GM11168 (cell line): ENCODE results near the gene MISP3.

ENCODE experiments used
- in situ Hi-C: fragments of 300-500 bp; cut with MboI; formaldehyde crosslinking; loops from one replicate; pipeline ENCODE4 v1.12.0; 2022; ENCODE audit warnings: low sequenced_read_pairs; ENCODE audit not compliant: unreplicated experiment

MISP3 gene

DNA sequence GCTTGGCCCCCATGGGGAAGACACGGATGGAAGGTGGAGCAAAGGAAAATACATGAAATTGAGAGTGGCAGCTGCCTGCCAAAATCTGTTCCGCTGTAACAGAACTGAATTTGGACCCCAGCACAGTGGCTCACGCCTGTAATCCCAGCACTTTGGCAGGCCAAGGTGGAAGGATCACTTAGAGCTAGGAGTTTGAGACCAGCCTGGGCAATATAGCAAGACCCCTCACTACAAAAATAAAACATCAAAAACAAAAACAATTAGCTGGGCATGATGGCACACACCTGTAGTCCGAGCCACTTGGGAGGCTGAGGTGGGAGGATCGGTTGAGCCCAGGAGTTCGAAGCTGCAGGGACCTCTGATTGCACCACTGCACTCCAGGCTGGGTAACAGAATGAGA is 20.1 kb upstream of the MISP3 start:
- in situ Hi-C loops = loop anchor here (10.0 kb wide), 1 partner anchor 278 kb away; the partner anchor contains the start of gene C19orf53

DNA sequence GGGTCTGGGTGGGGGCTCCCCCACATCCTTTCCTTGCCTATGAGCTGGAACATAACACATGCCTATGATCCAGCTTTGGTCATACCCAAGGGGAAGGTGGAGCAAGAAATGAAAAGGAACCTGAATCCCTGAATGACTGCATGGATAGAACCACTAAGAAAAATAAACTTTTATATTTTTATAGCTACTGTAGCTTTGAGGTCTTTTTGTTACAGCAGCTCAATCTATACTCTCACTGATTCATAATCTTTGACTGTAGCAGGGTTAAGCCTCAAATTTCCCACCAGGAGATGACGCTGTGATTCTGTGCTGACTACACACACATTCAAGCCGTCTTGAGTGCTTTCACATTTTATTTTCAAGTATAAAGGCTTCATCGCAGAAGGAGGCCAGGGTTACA is 19.6 kb upstream of the MISP3 start:
- in situ Hi-C loops = loop anchor here (10.0 kb wide), 1 partner anchor 278 kb away; the partner anchor contains the start of gene C19orf53

DNA sequence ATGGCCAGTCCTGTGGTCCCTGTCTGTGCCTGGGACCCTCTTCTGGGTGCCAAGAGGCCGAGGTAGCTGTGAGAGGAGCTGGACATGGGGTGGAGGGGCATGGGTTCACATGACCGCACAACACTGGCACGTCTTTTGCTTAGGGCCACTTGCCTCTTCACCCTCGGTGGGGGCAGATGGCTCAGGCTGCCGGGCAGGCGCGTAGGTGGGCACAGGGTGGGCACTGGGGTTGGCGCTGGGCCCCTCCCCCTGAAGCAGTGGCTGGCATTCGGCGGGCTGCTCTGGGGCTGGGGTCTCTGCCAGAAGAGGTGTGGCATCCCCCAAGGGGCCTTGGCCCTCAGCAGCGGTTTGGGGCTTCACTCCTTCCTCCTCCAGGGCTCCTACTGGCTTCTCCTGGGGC is 19.1 kb upstream of the MISP3 start:
- in situ Hi-C loops = loop anchor here (10.0 kb wide), 1 partner anchor 279 kb away; the partner anchor contains the start of gene C19orf53

DNA sequence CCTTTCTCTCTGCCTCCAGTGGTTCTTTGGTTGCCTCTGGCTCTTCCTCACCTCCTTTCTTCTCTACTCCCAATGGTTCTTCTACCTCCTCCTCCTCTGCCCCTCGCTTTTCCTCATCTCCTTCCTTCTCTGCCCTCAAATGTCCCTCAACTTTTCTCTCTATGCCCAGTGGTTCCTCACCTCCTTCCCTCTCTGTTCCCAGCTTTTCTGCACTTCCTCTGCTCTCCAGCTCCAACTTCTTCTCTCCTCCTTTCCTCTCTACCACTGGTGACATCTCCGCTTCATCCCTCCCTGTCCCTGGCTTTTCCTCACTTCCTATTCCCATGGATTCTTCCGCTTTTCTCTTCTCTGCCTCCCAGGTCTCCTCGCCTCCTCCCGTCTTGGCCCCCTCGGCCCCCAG is 18.5 kb upstream of the MISP3 start:
- in situ Hi-C loops = loop anchor here (10.0 kb wide), 1 partner anchor 279 kb away; the partner anchor contains the start of gene C19orf53

DNA sequence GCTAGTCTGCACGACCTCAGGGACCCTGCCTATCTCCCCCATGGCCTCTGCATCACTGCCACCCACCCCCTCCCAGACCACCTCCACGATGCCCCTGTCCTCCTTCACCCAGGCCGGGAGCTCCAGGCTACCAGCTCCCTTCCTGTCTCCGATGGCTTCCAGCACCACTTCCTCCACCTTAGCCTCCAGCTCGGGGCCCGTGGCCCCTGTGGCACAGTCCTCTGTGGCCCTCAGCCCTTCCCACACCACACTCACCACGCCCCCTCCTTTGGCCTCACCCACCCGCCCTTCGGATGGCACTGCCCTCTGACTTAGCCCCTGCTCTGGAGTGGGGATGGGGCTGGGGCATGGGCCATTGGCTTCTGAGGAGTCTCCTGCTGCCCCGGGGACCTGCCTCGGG is 17.9 kb upstream of the MISP3 start:
- in situ Hi-C loops = loop anchor here (10.0 kb wide), 1 partner anchor 280 kb away; the partner anchor contains the start of gene C19orf53

DNA sequence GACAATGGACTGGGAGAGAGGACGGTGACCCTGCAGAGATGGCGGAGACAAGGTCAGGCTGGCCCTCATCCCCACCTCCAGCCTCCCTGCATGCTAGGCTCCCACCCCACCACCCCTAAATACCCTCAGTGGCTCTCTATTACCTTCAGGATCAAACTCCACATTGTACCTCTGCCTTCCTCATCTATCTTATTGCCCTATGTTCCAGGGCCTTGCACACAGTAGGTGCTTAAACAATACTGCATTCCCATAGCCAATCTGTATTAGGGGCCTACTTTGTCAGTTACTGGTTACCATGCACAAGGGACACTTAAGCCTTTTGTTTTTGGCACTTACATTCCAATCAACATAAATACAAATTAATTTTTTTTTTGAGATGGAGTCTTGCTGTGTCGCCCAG is 17.2 kb upstream of the MISP3 start:
- in situ Hi-C loops = loop anchor here (10.0 kb wide), 1 partner anchor 281 kb away; the partner anchor contains the start of gene C19orf53

DNA sequence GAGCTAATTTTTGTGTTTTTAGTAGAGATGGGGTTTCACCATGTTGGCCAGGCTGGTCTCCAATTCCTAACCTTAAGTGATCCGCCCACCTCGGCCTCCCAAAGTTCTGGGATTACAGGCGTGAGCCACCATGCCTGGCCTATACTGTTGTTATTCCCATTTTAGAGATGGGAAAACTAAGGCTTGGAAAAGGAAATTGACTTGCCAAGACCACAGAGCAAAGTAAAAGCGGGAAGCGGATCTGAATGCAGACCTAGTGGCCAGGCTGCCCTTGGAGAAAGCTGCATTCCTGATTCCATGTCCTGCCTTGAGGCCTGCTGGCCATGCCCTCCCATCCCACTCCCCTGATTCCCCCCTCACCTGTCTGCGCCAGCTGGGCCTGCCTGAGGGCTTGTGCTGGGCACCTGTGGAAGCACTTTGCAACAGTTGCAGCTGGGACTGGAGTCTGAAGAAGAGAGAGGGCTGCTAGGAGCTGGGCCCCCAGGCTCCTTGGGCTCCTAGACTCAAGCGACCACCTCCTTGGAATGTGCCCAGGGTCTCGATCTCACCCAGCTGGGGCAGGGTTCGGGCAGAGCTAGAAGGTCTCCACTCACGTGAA is 16.4 kb upstream of the MISP3 start:
- in situ Hi-C loops = loop anchor here (10.0 kb wide), 1 partner anchor 281 kb away; the partner anchor contains the start of gene C19orf53

DNA sequence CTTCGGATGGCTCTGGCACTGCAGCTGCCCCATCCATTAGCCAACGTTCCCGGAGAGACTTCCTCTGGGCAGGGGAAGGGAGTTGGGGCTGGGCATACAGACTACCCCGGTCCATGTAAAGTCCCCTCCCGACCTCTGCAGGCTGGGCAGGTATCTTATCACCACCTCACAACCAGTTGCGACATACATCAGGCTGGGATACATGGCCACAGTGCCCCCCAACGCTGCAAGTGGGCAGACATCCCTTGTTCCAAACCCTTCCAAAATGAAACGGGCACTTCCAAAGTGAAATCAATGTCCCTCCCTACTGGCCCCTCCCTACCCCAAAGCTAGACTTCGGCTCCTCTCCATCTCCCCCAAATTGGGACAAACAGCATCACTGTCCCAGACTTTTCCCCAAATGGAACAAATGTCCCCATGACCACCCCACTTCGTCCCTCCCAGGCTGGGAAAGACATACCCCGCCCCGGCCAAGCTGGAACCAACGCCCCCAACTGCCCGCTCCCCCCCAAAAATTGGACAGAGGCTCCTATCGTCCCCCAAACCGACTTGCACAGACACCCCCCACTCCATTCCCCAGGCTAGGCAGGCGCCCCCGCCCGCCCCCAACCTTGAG is 15.7 kb upstream of the MISP3 start:
- in situ Hi-C loops = loop anchor here (10.0 kb wide), 1 partner anchor 282 kb away; the partner anchor contains the start of gene C19orf53

DNA sequence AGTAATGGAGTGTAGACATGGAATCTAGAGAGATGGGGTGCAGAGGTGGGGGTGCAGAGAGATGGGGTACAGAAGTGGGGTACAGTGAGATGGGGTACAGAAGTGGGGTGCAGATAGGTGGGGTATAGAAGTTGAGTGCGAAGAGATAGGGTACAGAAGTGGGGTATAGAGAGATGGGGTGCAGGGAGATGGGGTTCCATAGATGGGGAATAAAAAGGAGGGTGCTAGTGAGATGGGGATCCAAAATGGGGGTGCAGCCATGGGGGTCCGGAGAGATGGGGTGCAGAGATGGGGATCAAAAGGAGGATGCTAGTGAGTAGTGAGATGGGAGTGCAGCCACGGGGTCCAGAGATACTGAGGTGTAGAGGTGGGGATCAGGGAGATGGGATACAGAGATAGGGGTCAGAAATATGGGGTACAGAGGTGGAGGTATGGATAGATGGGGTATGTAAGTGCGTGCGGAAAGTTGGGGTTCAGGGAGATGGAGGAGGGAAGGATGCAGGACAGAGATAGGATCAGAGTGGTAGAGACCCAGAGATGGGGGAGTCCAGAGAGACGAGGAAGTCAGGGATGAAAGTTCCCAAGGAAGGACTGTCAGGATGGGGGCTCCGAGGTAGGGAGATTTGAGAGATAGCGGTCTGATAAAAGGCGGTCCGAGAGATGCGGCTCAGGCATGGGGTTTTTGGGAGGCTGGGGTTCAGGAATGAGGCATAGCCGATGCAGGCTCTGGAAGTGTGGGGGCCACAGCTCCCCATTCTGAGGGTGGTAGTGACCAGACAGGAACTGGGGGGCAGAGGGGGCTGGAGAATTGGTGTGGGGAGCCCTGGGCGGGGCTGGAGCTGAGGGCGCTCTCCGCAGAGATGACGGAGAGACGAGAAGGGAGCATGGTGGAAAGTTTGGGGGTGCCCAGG is 14.1 kb upstream of the MISP3 start:
- in situ Hi-C loops = loop anchor here (10.0 kb wide), 1 partner anchor 284 kb away; the partner anchor contains the start of gene C19orf53

DNA sequence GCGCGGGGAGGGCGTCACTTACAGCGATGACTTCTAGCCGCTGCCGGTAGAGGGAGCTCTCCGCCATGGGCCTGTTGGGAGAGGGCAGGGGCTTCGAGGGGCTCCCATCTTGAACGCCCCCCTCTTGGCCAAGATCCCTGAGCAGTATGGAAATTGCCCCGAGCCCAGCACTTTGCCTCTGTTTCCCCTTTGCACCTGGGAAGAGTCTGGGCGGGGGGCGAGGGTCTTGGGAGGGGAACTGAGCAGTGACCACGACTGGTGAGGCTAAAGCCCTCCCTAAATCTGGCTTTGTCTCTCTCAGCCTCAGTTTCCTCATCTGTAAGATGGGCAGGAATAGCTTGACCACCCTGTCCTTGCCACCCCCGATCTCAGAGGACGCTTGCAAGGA is 13.5 kb upstream of the MISP3 start:
- in situ Hi-C loops = loop anchor here (10.0 kb wide), 1 partner anchor 284 kb away; the partner anchor contains the start of gene C19orf53

DNA sequence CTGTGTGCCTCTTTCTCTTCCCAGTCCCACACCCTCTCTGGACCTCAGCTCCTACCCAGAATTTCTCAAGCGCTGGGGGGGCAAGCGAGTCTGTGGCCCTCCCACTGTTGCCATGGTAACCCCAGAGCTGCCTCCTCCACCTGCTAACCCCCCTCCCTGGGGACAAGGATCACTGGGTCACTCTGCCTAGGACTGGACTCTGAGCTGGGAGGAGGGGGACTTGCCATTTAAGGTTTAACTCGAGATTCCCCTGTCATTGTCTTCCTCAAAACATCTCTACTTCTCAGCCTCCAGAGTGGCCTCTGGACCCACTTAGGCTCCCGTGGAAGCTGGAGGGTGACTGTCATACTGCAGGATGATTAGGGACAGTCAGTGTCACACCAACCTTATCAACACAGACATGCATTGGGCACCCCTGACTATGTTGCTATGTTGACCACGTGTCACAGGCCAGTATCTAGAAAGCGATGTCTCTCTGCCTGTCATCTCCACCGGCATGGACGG is 12.9 kb upstream of the MISP3 start:
- in situ Hi-C loops = loop anchor here (10.0 kb wide), 1 partner anchor 285 kb away; the partner anchor contains the start of gene C19orf53

DNA sequence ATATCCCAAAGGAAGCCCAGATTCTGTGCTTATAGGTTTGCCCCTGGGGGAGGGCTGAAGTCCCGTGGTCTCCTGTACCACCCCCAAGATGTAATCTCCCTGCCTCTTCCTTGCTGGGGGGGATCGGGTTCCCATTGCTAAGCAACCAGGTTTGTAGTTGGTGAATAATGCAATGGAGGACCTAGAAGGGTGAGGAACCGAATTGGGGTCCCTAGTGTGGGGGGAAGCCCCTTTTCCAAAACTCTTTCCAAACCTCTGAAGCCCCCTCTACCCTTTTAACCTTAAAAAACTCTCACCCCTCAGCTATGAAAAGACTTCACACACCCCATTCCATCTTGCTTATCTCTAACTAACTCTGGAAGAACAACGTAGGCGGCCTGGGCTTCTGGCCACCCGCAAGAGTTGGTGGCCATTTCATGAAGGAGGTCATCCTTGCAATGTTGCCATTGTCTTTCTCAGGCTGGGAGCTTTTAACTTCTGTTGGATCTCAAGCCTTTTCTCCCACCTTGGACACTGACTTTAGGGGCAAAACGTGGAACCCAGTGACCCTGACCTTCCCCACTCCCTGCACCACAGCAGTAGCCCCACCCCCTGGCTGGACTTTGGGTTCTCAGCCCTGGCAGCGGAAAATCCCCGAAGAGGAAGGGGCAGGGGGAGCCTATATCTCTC is 11.4 kb upstream of the MISP3 start:
- in situ Hi-C loops = no loop called here

DNA sequence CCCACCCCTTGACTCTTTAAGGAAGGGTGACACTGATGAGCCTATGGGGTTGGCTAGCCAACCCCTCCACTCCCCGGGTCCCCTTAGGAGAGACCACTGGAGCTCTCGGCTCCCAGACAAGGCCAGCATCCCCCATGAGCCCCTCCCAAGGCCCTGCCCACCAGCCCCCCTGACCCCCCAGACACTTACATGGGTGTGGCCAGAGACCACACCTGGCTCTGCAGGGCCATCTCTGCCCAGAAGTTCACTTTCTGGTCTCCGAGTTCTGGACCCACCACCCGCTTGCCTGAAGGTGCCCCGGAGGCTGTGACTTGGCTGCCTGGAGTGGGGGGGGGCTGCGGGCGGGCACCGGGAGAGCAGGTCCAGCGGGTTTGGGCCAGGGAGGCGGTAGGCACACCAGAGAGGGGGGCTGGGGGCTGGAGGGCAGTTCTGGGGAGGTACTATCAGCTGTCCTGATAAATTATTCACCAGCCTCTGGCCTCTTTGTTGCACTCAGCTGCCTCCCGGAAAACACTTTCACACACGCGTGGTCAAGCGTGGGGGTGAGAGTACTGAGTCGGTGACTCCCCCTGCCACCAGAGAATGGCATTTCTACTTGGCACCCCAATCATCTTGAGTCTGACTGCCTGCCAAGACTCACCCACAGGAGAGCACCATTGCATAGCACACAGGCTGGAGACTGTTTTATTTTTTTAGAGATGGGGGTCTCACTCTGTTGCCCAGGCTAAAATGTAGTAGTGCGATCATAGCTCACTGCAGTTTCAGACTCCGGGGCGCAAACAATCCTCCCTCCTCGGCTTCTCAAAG is 10.6 kb upstream of the MISP3 start, which contains the start of gene PALM3:
PALM3 (minus strand) TSS at position 326 of the 807 bp plus-strand sequence; CDS start at position 230, 96 bp downstream.
- in situ Hi-C loops = no loop called here

DNA sequence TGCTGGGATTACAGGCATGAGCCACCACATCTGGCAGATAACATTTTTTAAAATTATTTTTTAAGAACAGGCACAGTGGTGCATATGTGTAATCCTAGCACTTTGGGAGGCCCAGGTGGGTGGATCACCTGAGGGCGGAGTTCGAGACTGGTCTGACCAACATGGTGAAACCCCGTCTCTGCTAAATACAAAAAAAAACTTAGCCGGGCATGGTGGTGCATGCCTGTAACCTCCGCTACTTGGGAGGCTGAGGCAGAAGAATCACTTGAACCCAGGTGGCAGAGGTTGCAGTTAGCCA is 10.1 kb upstream of the MISP3 start:
- in situ Hi-C loops = no loop called here

DNA sequence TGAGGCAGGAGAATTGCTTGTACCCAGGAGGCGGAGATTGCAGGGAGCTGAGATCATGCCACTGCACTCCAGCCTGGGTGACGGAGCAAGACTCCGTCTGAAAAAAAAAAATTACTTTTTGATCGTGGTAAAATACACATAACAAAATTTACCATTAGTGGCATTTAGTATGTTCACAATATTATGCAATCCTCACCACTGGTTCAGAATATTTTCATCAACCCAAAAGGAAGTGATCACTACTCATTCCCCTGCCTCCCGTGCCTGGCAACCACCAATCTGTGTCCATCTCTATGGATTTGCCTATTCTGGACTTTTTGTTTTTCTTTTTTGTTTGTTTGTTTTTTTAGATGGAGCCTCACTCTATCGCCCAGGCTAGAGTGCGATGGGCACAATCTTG is 9.5 kb upstream of the MISP3 start:
- in situ Hi-C loops = no loop called here

DNA sequence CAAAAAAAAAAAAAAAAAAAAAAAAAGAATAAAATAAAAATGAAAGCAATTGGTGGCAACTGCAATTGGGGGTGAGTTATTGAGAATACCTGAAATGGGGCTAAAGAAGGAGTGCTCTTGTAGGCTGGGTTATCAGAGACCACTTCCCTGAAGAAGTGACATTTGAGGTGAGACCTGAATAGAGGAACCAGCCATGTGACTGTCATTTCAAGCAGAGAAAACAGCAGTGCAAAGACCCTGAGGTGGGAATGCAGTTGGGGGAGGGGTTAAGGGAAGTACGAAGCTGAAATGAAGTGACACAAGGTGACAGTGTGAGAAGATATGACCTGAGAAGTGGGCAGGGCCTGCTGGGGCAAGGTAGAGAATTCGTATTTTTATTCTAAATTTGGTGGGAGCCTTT is 6.5 kb upstream of the MISP3 start:
- in situ Hi-C loops = no loop called here

DNA sequence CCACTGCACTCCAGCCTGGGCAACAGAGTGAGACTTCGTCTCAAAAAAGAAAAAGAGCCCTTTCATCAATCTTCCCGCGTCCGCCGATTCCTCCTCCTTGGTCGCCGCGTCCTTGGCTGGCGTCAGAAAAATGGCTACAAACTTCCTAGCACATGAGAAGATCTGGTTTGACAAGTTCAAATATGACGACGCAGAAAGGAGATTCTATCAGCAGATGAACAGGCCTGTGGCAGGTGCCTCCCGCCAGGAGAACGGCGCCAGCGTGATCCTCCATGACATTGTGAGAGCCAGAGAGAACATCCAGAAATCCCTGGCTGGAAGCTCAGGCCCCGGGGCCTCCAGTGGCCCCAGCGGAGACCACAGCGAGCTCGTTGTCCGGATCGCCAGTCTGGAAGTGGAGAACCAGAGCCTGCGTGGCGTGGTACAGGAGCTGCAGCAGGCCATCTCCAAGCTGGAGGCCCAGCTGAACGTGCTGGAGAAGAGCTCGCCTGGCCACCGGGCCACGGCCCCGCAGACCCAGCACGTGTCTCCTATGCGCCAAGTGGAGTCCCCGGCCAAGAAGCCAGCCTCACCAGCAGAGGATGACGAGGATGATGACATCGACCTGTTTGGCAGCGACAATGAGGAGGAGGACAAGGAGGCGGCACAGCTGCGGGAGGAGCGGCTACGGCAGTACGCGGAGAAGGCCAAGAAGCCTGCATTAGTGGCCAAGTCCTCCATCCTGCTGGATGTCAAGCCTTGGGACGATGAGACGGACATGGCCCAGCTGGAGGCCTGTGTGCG is 2.1 kb upstream of the MISP3 start:
- in situ Hi-C loops = loop anchor here (5.0 to 10.0 kb wide), 2 partner anchors 188 to 476 kb away; no protein-coding TSS in a partner anchor
